OCI-M1 (cell line): ENCODE data around the gene PRKCB.
"Not testable (repeated sequence)": the region's sequence is repeated elsewhere in the genome, so short reads cannot be mapped to it uniquely, and the experiment has no call there.

ENCODE experiments used
- DNase-seq: peaks from one replicate; lab custom pipeline; 2025; lab: John Stamatoyannopoulos, UW

Gene PRKCB

GRCh38 chr16:24009098-24009497 lies 173.3 kb downstream of the PRKCB start:
- peak; percentile 19 for DNase-seq

GRCh38 chr16:24009955-24010354 lies 174.2 kb downstream of the PRKCB start:
- no peak for DNase-seq

GRCh38 chr16:24010440-24011089 lies 174.8 kb downstream of the PRKCB start:
- peak; percentile 94 for DNase-seq

- DNase-seq, result no peak
Measured at GRCh38 chr16:24011237-24011636, 175.5 kb downstream of the PRKCB start.

GRCh38 chr16:24013054-24013636 lies 177.4 kb downstream of the PRKCB start:
- DNase-seq, result no peak

GRCh38 chr16:24013864-24014645 lies 178.3 kb downstream of the PRKCB start:
- DNase-seq, result peak; percentile 23

- not testable (repeated sequence) for DNase-seq
Measured at GRCh38 chr16:24014955-24015354, 179.2 kb downstream of the PRKCB start.

- DNase-seq, result no peak
Measured at GRCh38 chr16:24015923-24016322, 180.1 kb downstream of the PRKCB start.

- no peak for DNase-seq
Measured at GRCh38 chr16:24018485-24018884, 182.7 kb downstream of the PRKCB start.

GRCh38 chr16:24022797-24023196 lies 187.0 kb downstream of the PRKCB start:
- DNase-seq, result no peak

- DNase-seq, result no peak
Measured at GRCh38 chr16:24023621-24024020, 187.8 kb downstream of the PRKCB start.

- no peak for DNase-seq
Measured at GRCh38 chr16:24024971-24025370, 189.2 kb downstream of the PRKCB start.

- DNase-seq, result no peak
Measured at GRCh38 chr16:24027466-24027865, 191.7 kb downstream of the PRKCB start.

GRCh38 chr16:24029841-24030240 lies 194.1 kb downstream of the PRKCB start:
- not testable (repeated sequence) for DNase-seq

GRCh38 chr16:24035127-24035842 lies 199.5 kb downstream of the PRKCB start:
- DNase-seq, result no peak

- no peak for DNase-seq
Measured at GRCh38 chr16:24036038-24036543, 200.3 kb downstream of the PRKCB start.

- DNase-seq, result peak; percentile 45
Measured at GRCh38 chr16:24036614-24037013, 200.8 kb downstream of the PRKCB start.

- DNase-seq, result no peak
Measured at GRCh38 chr16:24037335-24037734, 201.6 kb downstream of the PRKCB start.

- peak; percentile 81 for DNase-seq
Measured at GRCh38 chr16:24041834-24042631, 206.2 kb downstream of the PRKCB start.

- no peak for DNase-seq
Measured at GRCh38 chr16:24044467-24044866, 208.7 kb downstream of the PRKCB start.

- no peak for DNase-seq
Measured at GRCh38 chr16:24045641-24046040, 209.9 kb downstream of the PRKCB start.
